DMS53 treated with DMSO at 0.1 percent for 48 hours (cell line): Measurements from ENCODE around the gene GPR162.
"Not testable (repeated sequence)": the region's sequence is repeated elsewhere in the genome, so short reads cannot be mapped to it uniquely, and the experiment has no call there.

Experiments
- DNase-seq: peaks from one replicate; lab custom pipeline; 2025; ENCODE audit not compliant: unreplicated experiment; lab: John Stamatoyannopoulos, UW

The GPR162 gene

DNA sequence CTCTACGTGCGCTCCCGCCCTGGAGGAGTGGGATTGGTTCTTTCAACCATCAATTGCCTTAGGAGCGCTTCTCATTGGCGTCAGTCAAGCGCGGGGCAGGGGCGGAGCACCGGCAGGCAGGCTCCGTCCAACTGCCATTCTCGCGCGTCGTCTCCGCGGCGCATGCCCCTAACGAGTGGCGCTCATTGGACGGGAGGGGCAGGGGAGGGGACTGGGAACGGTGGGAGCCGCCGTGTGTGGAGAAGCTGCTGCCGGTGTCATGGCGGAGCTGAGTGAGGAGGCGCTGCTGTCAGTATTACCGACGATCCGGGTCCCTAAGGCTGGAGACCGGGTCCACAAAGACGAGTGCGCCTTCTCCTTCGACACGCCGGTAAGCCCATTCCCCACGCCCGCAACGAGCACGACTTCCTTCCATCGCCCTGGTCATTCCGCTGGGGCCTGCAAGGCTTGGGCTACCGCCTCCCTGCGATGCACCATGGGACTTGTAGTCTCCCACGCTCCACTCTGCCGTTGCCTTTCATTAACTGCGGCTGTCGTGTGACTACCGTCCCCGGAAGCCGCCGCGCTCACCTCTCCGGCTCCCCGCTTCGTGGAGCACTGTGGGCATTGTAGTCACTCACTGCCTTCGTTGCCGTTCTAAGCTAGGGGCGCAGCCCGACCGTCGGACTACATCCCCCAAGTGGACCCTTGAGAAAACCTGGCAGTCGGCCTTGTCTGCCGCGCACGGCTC, 30.5 kb downstream of the GPR162 start, which contains the start of gene USP5:
TSS of gene USP5 (plus strand) at position 230 of the 730 bp plus-strand sequence. CDS start at position 260, 30 bp downstream.
- DNase-seq = peak; percentile 100

GRCh38 chr12:6852651-6853354, 31.2 kb downstream of the GPR162 start:
- peak; percentile 52 for DNase-seq

DNA sequence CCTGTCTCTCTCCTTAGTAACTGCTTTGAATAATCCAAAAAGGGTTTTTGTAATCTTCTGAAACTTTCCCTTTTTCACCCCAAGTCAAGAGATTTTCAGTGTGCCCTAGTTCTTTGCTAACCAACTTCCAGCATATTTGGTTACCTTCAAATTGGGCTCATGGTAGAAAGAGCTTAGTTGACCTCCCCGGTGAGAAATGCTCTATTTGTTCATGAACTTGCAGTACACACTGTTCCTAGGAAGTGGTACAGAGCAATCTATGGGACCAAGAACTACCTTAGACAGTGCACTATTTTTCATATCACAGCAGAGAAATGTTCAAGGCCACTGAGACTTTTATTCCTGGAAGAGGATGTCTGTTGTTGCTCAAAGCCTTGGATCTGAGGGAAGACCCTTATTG, 32.0 kb downstream of the GPR162 start:
- no peak for DNase-seq

DNA sequence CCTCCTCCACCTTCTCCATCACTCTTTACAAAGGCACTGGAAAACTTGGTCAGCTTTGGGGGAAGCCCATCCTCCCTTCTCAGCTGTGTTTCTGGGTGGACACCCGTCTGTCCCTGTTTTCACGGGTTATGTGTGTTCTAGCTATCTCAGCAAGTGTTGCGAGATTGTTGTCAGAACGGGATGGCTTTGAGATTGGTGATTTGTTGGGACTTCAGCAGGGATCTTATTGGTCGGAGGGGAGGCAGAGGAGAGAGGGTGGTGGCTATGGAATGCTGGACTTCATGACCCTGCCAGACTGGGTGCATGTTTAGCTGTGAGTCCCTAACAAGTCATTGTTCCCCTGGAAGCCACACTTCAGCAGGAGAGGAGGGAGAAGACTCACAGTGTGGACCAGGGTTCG, 32.4 kb downstream of the GPR162 start:
- no peak for DNase-seq

DNA sequence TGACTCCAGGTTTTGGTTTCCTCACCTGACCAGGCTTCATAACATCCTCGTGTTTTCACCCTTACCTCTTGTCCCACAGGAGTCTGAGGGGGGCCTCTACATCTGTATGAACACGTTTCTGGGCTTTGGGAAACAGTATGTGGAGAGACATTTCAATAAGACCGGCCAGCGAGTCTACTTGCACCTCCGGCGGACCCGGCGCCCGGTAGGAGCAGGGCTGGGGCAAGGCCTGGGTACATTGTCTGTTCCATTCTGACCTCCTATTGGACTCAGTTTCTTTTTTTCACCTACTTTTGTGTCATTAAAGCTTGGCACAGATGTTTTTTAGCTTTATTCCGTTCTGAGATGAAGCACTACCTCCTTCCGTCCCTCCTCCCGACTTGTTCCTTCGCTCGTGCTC, 33.7 kb downstream of the GPR162 start:
- no peak for DNase-seq

DNA sequence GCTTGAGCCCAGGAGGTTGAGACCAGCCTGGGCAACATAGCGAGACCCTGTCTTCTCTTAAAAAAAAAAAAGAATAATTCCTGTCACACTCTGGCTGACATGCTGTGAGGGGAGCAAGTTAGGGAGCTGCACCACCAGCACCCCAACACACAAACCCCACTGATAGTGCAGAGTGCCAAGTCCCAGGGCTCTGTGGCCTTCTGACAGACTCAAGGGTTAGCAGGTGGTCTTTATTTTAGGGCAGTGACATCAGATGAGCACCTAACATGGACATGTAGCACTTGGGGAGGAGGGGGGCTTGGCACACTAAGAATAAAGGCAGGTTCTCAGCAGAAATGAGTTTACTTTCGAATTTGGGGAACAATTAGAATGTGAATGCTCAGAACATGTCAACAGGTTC, 37.2 kb downstream of the GPR162 start:
- no peak for DNase-seq

GRCh38 chr12:6860116-6860515, 38.5 kb downstream of the GPR162 start:
- DNase-seq = no peak

GRCh38 chr12:6860942-6861341, 39.3 kb downstream of the GPR162 start:
- no peak for DNase-seq

DNA sequence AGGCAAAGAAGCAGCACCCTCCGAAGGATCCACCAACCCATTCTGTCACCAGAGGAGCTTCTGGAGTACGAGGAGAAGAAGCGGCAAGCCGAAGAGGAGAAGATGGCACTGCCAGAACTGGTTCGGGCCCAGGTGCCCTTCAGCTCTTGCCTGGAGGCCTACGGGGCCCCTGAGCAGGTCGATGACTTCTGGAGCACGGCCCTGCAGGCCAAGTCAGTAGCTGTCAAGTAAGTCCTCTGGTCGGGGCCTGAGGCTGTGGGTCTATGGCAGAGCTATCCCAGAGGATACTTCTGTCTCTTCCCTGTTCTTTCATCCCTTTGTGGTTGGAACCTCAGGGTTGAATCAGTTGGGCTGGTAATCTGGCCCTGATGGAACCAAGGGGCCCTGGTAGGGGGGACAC, 39.8 kb downstream of the GPR162 start:
- DNase-seq = no peak

- no peak for DNase-seq
Observed at GRCh38 chr12:6863033-6863432, 41.4 kb downstream of the GPR162 start.

GRCh38 chr12:6863586-6864321, 42.1 kb downstream of the GPR162 start:
- no peak for DNase-seq

- DNase-seq = not testable (repeated sequence)
Observed at GRCh38 chr12:6865307-6865706, 43.7 kb downstream of the GPR162 start.

GRCh38 chr12:6866163-6866919, 44.7 kb downstream of the GPR162 start:
- DNase-seq = no peak

DNA sequence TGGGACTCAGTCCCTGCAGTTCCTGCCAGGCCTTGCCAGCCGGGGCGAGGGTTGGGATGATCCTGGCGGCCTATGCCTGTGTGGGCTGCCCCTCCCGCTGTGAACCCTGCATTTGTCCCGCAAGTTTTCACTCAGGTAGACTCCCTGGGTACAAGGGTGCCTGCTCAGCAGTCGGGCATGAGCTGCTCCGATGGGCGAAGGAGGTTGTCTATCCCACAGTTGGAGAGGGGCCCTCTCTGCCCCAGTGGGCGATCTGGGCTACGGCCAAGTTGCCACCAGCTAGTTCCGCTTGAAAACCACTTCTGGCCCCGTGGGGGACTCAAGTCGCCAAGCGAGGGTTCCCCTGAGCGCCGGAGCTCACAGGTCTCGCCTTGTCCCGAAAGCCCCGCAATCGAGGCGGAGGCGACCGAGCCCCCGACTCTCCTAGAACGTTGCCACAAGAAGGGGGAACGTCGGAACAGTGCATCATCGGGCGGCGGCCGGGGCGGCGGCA, 45.3 kb downstream of the GPR162 start:
- DNase-seq = peak; percentile 60

- peak; percentile 75 for DNase-seq
Observed at GRCh38 chr12:6867413-6868210, 46.0 kb downstream of the GPR162 start, which contains the start of gene TPI1. Gene TPI1, plus strand, starts transcription at chr12:6867531. Its CDS starts 36 bp downstream, at chr12:6867567.

DNA sequence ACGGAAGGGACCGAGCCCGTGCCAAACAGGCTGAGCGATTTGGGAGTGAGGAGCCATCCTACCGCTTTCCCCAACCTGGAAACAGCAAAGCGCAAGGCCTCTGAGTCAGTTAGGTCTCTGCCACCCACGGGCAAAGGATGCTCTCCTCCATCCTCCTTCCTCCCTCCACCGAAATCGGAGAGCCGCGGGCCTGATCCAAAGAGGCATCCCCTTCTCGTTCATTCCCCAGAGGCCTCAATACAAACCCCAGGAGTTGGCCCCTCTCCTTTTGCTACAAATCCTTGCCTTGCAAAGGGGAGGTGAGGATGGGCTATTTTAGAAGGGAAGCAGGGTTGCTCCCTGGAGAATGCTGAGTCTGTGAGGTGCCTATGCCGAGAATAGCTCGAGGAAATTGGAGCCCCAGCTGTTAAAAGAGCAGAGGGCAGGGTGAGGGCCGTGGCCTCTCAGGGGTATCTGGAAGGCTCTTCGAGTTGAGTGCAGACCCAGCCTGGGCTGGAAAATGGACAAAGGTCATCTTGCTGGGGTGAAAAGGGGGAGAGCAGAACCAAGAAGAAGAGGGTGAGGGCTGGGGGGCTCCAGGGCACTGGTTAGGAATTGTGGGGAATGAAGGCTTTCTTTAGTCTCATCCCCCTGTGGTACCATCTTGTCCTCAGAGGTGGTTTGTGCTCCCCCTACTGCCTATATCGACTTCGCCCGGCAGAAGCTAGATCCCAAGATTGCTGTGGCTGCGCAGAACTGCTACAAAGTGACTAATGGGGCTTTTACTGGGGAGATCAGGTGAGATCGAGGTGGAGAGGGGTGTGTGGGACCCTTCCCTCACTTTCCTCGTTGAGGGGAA, 46.8 kb downstream of the GPR162 start:
- DNase-seq = peak; percentile 47

GRCh38 chr12:6869049-6870021, 47.7 kb downstream of the GPR162 start:
- DNase-seq = peak; percentile 92

DNA sequence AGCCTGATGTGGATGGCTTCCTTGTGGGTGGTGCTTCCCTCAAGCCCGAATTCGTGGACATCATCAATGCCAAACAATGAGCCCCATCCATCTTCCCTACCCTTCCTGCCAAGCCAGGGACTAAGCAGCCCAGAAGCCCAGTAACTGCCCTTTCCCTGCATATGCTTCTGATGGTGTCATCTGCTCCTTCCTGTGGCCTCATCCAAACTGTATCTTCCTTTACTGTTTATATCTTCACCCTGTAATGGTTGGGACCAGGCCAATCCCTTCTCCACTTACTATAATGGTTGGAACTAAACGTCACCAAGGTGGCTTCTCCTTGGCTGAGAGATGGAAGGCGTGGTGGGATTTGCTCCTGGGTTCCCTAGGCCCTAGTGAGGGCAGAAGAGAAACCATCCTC, 48.7 kb downstream of the GPR162 start:
- DNase-seq = not testable (repeated sequence)
